Right lobe of liver (tissue), 6 donors: ENCODE measurements around the gene SLCO3A1. TPM values are rescaled to one million over a fixed set of nuclear protein-coding genes. Genes with fewer than 3 reads are reported as not detected.
A peak's percentile ranks its signal among the peaks of the same experiment; 100 is the strongest.
"Not testable (repeated sequence)": the region's sequence is repeated elsewhere in the genome, so short reads cannot be mapped to it uniquely, and the experiment has no call there.

Source experiments
- ATAC-seq, 4 donors: fragments of 200-7000 bp; cut with Tn5 transposase; one replicate each; pipeline ENCODE4 v1.9.1; 2020; ENCODE audit warnings: mild to moderate bottlenecking in 4 of 4, moderate library complexity in 4 of 4
- DNase-seq, 3 donors: peaks; one replicate each; pipeline ENCODE4 v3.0.0-alpha.2; 2020
- H3K27ac ChIP-seq, 3 donors: fragments of 200-600 bp; one replicate each; pipeline ENCODE4 v1.8.0; 2022
- H3K27me3 ChIP-seq, 2 donors: fragments of 200-600 bp; one replicate each; pipeline ENCODE4 v1.8.0; 2022
- H3K36me3 ChIP-seq, 4 donors: fragments of 200-600 bp; sonication (generic) in 1 of 4; one replicate each; pipeline versions ENCODE4 v1.5.1 to v1.8.0; 2017 to 2022; ENCODE audit warnings: control low read depth in 1 of 4
- H3K4me1 ChIP-seq, 4 donors: fragments of 200-600 bp; sonication (generic) in 1 of 4; one replicate each; pipeline versions ENCODE4 v1.5.1 to v1.8.0; 2017 to 2022; ENCODE audit warnings: control low read depth in 1 of 4
- H3K4me3 ChIP-seq, 3 donors: fragments of 200-600 bp; one replicate each; pipeline ENCODE4 v1.8.0; 2022
- H3K9me3 ChIP-seq, 4 donors: fragments of 200-600 bp; sonication (generic) in 1 of 4; one replicate each; pipeline versions ENCODE4 v1.5.1 to v1.8.0; 2017 to 2022; ENCODE audit warnings: control low read depth in 1 of 4
- CTCF ChIP-seq, 4 donors: fragments of 200-600 bp in 3 of 4; fragments of 450-650 bp in 1 of 4; IDR thresholded peaks; one replicate each; pipeline versions ENCODE4 v1.5.1 to v1.8.0; 2016 to 2022; ENCODE audit warnings: antibody characterized with exemption in 4 of 4, mild to moderate bottlenecking in 2 of 4
- POLR2A ChIP-seq: fragments of 450-650 bp; IDR thresholded peaks from one replicate; pipeline ENCODE4 v1.6.1; 2017; ENCODE audit warnings: antibody characterized with exemption, mild to moderate bottlenecking
- WGBS: methylation state at CpG from one replicate; pipeline ENCODE4 v1.1.6; 2018; ENCODE audit warnings: low coverage, low lambda C conversion rate; ENCODE audit not compliant: insufficient coverage; ENCODE audit errors: missing lambda C conversion rate; 5-methylcytosine and 5-hydroxymethylcytosine counted together
- intact Hi-C, 2 donors: fragments of 100-400 bp; cut with DNase I; formaldehyde crosslinking; loops; one replicate each; pipeline versions ENCODE4 v1.11.2 to v1.14.1; 2022
- total RNA-seq, 6 experiments: library from RNA; depleted of rRNA in 2 of 6; stranded (reverse); fragments of >200 nt in 2 of 6; fragmentation: NEBNext Ultra II Directional in 3 of 6; extraction: Animal tissue kit (Norgen Biotek cat#: 25700) in 3 of 6; gene quantifications; one replicate each; pipeline versions ENCODE4 v1.1.0 to v1.2.4, GENCODE V29; 2016 to 2023
- donor health status: DM: no; HTN: yes; CAD: no.
- donor health status: DM: no; HTN: no; CAD: no.
- donor health status: DM: no; HTN: no; CAD: no.
- donor health status: DM: no; HTN: yes; CAD: no.
- donor health status: DM: no; HTN: yes; CAD: no.

The SLCO3A1 gene
- total RNA-seq, 6 experiments from 2014 or later: 2.4 to 7.7 (median 3.7) TPM

DNA sequence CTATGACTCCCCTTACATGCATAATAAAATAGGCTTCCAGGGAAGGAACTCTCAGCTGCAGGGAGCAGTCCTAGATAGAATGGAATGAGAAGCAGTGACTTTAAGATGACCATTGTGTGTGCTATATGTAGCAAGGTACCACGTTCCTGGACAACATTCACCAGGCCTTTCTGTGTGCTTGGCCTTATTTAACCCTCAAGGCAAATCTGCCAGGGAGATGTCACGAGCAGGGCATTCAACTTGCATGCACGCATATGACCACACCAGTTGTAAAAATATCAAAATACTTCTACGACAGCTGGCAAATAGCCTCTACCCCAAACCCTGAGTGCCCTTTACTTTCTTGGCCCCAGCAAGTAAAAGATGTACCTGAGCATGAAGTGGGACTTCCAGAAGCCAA lies 342.8 kb downstream of the SLCO3A1 start:
- Histone ChIP-seq H3K9me3 (no peaks in the 10 kb centered on the region), H3K27ac (no peak overlapping the region), H3K27me3 (no peaks in the 10 kb centered on the region), H3K4me1 (no peaks in the 10 kb centered on the region), H3K4me3 (no peak overlapping the region), H3K36me3 (no peaks in the 10 kb centered on the region)
- DNase-seq (no peak), ATAC-seq (no peak)
- WGBS: 71% methylated on average over 1 of the region's 4 CpGs
- intact Hi-C loops: no loop called here
- TF ChIP-seq POLR2A (no peak), CTCF (IDR thresholded peaks at IDR 0.05) (no peak)

- Histone ChIP-seq H3K36me3 (no peaks in the 10 kb centered on the region), H3K4me3 (no peak overlapping the region), H3K27ac (no peak overlapping the region), H3K4me1 (no peaks in the 10 kb centered on the region), H3K9me3 (no peaks in the 10 kb centered on the region), H3K27me3 (no peaks in the 10 kb centered on the region)
- intact Hi-C loops: no loop called here
- ATAC-seq (no peak), DNase-seq (no peak)
- TF ChIP-seq POLR2A: no peak
- no peak for TF ChIP-seq CTCF (IDR thresholded peaks at IDR 0.05)
- 69% methylated on average over 2 of the region's 2 CpGs for WGBS
These were observed 344.2 kb downstream of the SLCO3A1 start for GRCh38 chr15:92197746-92198145.

- DNase-seq: no peak
- Histone ChIP-seq H3K27ac (no peak overlapping the region), H3K9me3 (no peaks in the 10 kb centered on the region), H3K27me3 (no peaks in the 10 kb centered on the region), H3K36me3 (no peaks in the 10 kb centered on the region), H3K4me3 (no peak overlapping the region), H3K4me1 (no peaks in the 10 kb centered on the region)
- no CpG with 5 or more reads among the region's 2 CpGs for WGBS
- no peak for ATAC-seq
- intact Hi-C loops: no loop called here
- TF ChIP-seq CTCF (IDR thresholded peaks at IDR 0.05) (no peak), POLR2A (no peak)
These were observed 347.4 kb downstream of the SLCO3A1 start for GRCh38 chr15:92200891-92201290.

DNA sequence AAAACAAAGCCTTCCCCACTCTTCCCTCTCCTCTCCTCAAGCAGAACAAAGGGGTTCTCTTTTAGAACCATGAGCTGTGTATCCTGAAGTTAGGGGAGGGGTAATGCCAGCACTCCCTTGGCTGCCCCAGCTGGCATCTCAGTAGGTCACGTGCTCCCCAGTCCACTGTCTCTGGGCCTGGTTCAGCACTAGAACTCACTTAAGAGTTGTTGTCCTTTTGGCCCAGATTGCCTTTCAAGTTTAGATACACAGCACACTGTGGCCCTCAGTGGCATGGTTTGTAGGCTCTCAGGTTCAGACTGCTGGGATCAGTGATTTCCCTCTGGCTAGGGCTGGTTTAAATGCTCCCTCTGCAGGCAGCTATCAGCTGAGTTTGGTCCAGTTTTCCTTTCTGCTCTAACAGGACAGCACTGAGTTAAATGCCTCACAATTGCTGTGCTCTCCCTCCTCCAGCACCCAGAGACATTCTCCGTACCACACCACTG lies 351.8 kb downstream of the SLCO3A1 start:
- H3K36me3 ChIP-seq: no peaks in the 10 kb centered on the region
- DNase-seq: peak in 1 of 3 donors; percentile 54

DNA sequence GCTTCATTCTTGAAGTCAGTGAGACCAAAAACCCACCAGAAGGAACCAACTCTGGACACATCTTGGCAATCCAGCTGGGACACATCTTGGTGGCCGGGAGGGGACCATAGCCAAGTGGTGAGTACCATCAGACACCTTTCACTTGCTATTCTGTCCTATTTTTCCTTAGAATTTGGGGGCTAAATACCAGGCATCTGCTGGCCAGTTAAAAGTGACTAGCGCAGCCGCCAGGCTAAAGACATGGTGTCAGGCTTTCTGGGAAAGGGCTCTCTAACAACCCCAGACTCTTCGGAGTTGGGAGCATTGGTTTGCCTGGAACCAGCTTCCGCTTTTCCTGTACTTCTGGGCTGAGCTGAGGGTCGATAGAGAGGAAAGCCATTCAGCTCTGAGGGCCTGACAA lies 354.1 kb downstream of the SLCO3A1 start:
- H3K4me1 ChIP-seq, H3K36me3 ChIP-seq, H3K4me3 ChIP-seq, H3K27me3 ChIP-seq, H3K27ac ChIP-seq, intact Hi-C loops, H3K9me3 ChIP-seq, DNase-seq, ATAC-seq: not testable (repeated sequence)
- WGBS: 76% methylated on average over 6 of the region's 6 CpGs

More for the DNA sequence above, 351.8 kb downstream of the SLCO3A1 start:
- H3K4me1 ChIP-seq: no peaks in the 10 kb centered on the region
- TF ChIP-seq CTCF (IDR thresholded peaks at IDR 0.05) (peak; percentile 39 to 63 (median 60)), POLR2A (no peak)
- H3K27me3 ChIP-seq: no peaks in the 10 kb centered on the region
- no peak overlapping the region for H3K27ac ChIP-seq
- no peaks in the 10 kb centered on the region for H3K9me3 ChIP-seq
- peak; percentile 75 to 88 (median 83) for ATAC-seq
- WGBS: 45% methylated on average over 2 of the region's 2 CpGs
- intact Hi-C loops: no loop called here
- H3K4me3 ChIP-seq: no peak overlapping the region
